T-helper 17 cell (primary cell): Measurements from ENCODE around the gene PPAN. TPM values are rescaled to one million over a fixed set of nuclear protein-coding genes. Genes with fewer than 3 reads are reported as not detected.

ENCODE experiments used
- ATAC-seq: fragments of 150-1000 bp; cut with Tn5 transposase; 2 replicates; pipeline ENCODE4 v1.10.0; 2021; ENCODE audit warnings: mild to moderate bottlenecking, moderate library complexity
- DNase-seq, 3 donors: peaks; one replicate each; pipeline versions ENCODE4 v3.0.0 to v3.0.0-alpha.2; 2020 to 2021
- H3K9me3 ChIP-seq: one replicate; pipeline ENCODE4 v1.7.0; 2013; ENCODE audit warnings: low read length, mild to moderate bottlenecking; ENCODE audit not compliant: control insufficient read depth, poor library complexity, severe bottlenecking
- H3K27ac Mint-ChIP-seq: one replicate; pipeline ENCODE4 v1.8.0; 2022; ENCODE audit warnings: mild to moderate bottlenecking, moderate library complexity, mixed read lengths
- H3K27me3 Mint-ChIP-seq: one replicate; pipeline ENCODE4 v1.8.0; 2022; ENCODE audit warnings: mixed read lengths
- H3K36me3 Mint-ChIP-seq: one replicate; pipeline ENCODE4 v1.8.0; 2022; ENCODE audit warnings: low read depth, mixed read lengths
- H3K4me1 Mint-ChIP-seq: one replicate; pipeline ENCODE4 v1.8.0; 2022; ENCODE audit warnings: mild to moderate bottlenecking, mixed read lengths
- H3K4me3 Mint-ChIP-seq: one replicate; pipeline ENCODE4 v1.8.0; 2022; ENCODE audit warnings: mild to moderate bottlenecking, moderate library complexity, mixed read lengths
- total RNA-seq, 4 donors: library from RNA in 2 of 4; stranded (reverse) in 2 of 4; gene quantifications; one replicate each; pipeline ENCODE4 v1.2.3 and lab custom pipeline; 2022 to 2026

Gene PPAN, protein sequence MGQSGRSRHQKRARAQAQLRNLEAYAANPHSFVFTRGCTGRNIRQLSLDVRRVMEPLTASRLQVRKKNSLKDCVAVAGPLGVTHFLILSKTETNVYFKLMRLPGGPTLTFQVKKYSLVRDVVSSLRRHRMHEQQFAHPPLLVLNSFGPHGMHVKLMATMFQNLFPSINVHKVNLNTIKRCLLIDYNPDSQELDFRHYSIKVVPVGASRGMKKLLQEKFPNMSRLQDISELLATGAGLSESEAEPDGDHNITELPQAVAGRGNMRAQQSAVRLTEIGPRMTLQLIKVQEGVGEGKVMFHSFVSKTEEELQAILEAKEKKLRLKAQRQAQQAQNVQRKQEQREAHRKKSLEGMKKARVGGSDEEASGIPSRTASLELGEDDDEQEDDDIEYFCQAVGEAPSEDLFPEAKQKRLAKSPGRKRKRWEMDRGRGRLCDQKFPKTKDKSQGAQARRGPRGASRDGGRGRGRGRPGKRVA
- total RNA-seq: 10 to 100 TPM; 79.8 to 87.8 TPM
- total RNA-seq (lab: John Stamatoyannopoulos, UW): 9.9 to 15.9 reads per million in 2 donors

DNA sequence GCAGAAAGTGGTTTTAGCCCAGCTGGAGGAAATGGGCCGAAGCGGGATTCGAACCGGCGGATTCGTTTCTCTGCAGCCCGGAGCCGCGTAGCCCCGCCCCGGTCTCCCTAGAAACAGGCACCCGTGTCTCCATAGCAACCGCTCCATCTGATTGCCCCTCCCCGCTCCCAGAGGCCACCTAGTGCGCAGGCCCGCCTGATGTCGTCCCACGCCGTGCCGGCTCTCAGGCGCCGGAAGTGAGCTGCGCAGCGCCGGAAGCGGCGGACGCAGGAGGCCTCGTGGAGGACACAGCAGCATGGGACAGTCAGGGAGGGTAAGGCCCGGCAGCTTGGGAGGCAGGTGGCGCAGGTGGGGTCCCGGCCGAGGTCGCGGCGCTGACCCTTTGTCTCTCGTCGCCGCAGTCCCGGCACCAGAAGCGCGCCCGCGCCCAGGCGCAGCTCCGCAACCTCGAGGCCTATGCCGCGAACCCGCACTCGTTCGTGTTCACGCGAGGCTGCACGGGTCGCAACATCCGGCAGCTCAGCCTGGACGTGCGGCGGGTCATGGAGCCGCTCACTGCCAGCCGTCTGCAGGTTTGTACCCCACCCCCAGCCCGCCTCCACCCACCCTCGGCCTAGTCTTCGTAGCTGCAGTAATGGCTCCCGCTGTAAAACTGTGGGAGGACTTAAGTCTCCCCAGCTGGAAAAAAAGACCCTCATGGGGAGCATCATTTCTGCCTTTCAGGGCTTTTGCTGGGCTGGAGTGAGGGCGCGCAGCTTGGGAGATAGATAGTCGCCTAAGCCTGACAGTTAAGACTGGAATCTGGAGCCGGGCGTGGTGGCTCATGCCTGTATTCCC lies at the start of gene PPAN:
Gene PPAN (plus strand): TSS at position 263 of the 837 bp plus-strand sequence. CDS start 33 bp downstream, at position 296.
- DNase-seq: peak; percentile 93 to 94 (median 93)
- peak; percentile 71 for ATAC-seq
- peak within 1 kb of the TSS; percentile 99 for H3K27ac Mint-ChIP-seq
- peaks cover 7% of the 10 kb centered on the region for H3K36me3 Mint-ChIP-seq
- H3K27me3 Mint-ChIP-seq: no peaks in the 10 kb centered on the region
- no peaks in the 10 kb centered on the region for H3K9me3 ChIP-seq
- H3K4me3 Mint-ChIP-seq: peak within 1 kb of the TSS; percentile 88
- H3K4me1 Mint-ChIP-seq: peaks cover 47% of the 10 kb centered on the region

DNA sequence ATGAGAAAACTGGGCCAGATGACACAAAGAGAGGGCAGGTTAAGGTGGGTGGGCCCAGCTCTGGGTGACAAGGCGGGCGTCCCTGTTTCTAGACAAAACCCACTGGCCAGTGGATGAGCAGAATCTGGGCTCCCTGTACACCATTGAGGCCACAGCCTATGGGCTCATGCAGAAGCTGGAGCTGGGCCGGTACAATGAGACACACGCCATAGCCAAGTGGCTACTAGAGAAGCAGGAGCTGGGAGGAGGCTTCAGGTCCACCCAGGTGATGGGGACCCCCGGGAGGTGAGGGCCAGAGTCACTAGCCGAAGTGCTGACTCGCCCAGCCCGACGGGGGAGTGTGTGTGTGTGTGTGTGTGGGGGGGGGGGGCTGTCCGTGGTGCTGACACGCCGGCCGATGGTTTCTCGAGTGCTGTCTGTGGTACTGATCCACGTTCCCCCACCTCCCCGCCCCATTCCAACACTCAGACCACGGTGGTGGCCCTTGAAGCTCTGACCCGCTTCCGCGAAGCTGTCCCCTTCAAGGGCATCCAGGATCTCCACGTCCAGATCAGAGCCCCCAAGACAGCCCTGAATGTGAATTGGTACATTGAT lies 44.3 kb upstream of the PPAN start:
- no peak overlapping the region for H3K27ac Mint-ChIP-seq
- no peak for ATAC-seq
- H3K27me3 Mint-ChIP-seq: peaks cover 20% of the 10 kb centered on the region
- H3K36me3 Mint-ChIP-seq: no peaks in the 10 kb centered on the region
- H3K9me3 ChIP-seq: no peaks in the 10 kb centered on the region
- H3K4me1 Mint-ChIP-seq: peaks cover 5% of the 10 kb centered on the region
- H3K4me3 Mint-ChIP-seq: no peak overlapping the region
- DNase-seq: no peak

- no peak overlapping the region for H3K27ac Mint-ChIP-seq
- peaks cover 4% of the 10 kb centered on the region for H3K36me3 Mint-ChIP-seq
- H3K4me1 Mint-ChIP-seq: peaks cover 18% of the 10 kb centered on the region
- no peaks in the 10 kb centered on the region for H3K9me3 ChIP-seq
- peaks cover 9% of the 10 kb centered on the region for H3K27me3 Mint-ChIP-seq
- no peak for DNase-seq
- peak; percentile 50 for ATAC-seq
- peak overlapping the region; percentile 73 for H3K4me3 Mint-ChIP-seq
Measured at GRCh38 chr19:10068205-10068604, 38.0 kb upstream of the PPAN start.

DNA sequence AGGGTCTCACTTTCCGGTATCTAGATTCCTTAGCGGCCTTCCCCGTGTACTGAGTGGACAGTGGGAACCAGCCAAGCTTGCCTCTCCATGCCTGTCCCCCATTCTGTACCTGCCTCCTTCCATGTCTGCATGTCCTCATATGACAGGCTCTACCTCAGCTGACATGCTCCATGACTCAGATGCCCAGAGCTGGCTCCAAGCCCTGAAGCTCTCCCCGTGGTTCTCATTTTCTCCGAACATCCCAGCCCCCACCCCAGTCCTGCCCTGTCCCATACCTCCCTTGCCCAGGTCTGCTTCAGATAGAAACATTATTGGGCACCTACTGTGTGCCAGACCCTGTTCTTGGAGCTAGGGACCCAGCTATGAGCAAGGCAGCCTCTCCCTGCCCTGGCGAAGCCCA lies 37.1 kb upstream of the PPAN start:
- peaks cover 3% of the 10 kb centered on the region for H3K9me3 ChIP-seq

DNA sequence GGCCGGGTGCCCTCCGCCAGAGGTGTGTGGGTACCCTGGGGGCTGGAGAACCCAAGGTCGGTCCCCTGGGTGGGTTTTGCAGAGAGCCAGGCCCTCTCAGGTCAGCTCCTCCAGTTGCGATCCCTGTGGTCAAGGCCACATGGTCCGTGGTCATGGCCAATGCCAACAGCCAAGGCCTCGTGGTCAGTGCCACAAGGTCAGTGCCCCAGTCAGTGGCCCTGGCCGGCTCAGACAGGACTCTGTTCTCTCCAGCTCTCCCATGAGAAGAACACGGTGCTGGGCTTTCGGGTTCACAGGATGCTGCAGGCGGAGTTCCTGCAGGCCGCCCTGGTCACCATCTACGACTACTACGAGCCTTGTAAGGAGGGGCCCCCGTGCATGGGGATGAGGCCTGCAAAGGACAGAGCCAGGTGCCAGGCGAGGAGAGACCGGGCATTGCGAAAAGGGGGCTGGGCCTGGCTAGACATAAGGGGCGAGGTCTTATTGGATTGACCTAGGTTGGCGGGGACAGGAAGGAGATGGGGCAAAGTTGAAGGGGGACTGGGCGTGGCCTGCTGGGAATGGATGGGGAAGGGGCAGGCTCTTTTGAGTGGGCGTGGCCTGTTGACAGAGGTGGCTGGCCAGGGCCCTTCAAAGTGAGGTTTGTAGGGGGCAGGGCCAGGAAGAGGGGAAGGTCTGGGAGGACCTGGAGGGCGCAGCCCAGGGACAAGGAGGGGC lies 35.3 kb upstream of the PPAN start:
- no peaks in the 10 kb centered on the region for H3K27me3 Mint-ChIP-seq
- H3K4me3 Mint-ChIP-seq: no peak overlapping the region
- peaks cover 3% of the 10 kb centered on the region for H3K9me3 ChIP-seq
- ATAC-seq (no peak), DNase-seq (no peak)
- peaks cover 4% of the 10 kb centered on the region for H3K36me3 Mint-ChIP-seq
- peaks cover 14% of the 10 kb centered on the region for H3K4me1 Mint-ChIP-seq
- no peak overlapping the region for H3K27ac Mint-ChIP-seq

More for the DNA sequence above, 37.1 kb upstream of the PPAN start:
- ATAC-seq (no peak), DNase-seq (no peak)
- no peak overlapping the region for H3K4me3 Mint-ChIP-seq
- H3K27ac Mint-ChIP-seq: no peak overlapping the region
- peaks cover 4% of the 10 kb centered on the region for H3K36me3 Mint-ChIP-seq
- peaks cover 14% of the 10 kb centered on the region for H3K4me1 Mint-ChIP-seq
- peaks cover under 1% of the 10 kb centered on the region for H3K27me3 Mint-ChIP-seq

GRCh38 chr19:10074153-10074552 lies 32.0 kb upstream of the PPAN start:
- H3K27me3 Mint-ChIP-seq: no peaks in the 10 kb centered on the region
- peaks cover 4% of the 10 kb centered on the region for H3K4me1 Mint-ChIP-seq
- no peak overlapping the region for H3K27ac Mint-ChIP-seq
- peaks cover 3% of the 10 kb centered on the region for H3K9me3 ChIP-seq
- ATAC-seq: peak; percentile 84
- DNase-seq: peak in 1 of 3 donors; percentile 35
- no peak overlapping the region for H3K4me3 Mint-ChIP-seq
- H3K36me3 Mint-ChIP-seq: peaks cover 4% of the 10 kb centered on the region

DNA sequence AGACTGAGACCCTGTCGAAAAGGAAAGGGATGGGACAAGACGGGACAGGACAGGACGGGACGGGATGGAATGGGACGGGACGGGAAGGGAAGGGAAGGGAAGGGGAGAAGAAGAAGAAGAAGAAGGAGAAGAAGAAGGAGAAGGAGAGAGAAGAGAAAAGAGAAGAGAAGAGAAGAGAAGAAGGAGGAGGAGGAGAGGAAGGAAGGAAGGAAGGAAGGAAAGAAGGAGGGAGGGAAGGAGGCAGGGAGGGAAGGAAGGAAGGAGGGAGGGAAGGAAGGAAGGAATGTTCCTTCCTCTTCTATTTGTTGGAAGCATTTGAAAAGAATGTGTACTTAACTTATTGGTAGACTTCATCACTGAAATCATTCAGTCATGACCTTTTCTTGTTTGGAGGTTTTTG lies 29.6 kb upstream of the PPAN start:
- ATAC-seq: no peak
- no peaks in the 10 kb centered on the region for H3K4me1 Mint-ChIP-seq
- no peaks in the 10 kb centered on the region for H3K36me3 Mint-ChIP-seq
- no peak overlapping the region for H3K27ac Mint-ChIP-seq
- no peak overlapping the region for H3K4me3 Mint-ChIP-seq
- no peak for DNase-seq
- H3K9me3 ChIP-seq: peaks cover 3% of the 10 kb centered on the region
- no peaks in the 10 kb centered on the region for H3K27me3 Mint-ChIP-seq

DNA sequence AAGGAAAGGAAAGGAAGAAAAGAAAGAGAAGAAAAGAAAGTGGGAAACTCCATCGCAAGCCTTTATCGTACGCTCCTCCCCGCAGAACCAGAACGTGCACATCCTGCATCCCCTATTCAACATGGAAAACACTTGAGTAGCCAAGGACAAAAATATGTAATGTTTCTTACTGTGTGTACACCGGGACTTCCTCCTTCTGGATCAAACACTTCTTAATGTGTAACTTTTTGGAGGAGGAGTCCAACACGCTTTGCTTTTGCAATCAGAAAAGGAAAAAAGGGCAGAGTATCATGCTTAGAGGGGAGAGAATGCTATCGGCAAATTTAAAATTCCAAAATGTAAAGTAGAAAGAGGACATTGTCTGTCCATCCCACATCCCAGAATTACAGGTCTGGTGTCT lies 27.8 kb upstream of the PPAN start:
- H3K36me3 Mint-ChIP-seq: no peaks in the 10 kb centered on the region
- no peak overlapping the region for H3K4me3 Mint-ChIP-seq
- H3K27me3 Mint-ChIP-seq: no peaks in the 10 kb centered on the region
- no peak for ATAC-seq
- no peak for DNase-seq
- no peaks in the 10 kb centered on the region for H3K4me1 Mint-ChIP-seq
- H3K9me3 ChIP-seq: peaks cover 3% of the 10 kb centered on the region
- H3K27ac Mint-ChIP-seq: no peak overlapping the region

- Mint-ChIP-seq H3K27ac (peak overlapping the region; percentile 34), H3K36me3 (no peaks in the 10 kb centered on the region), H3K4me3 (no peak overlapping the region), H3K27me3 (no peaks in the 10 kb centered on the region), H3K4me1 (no peaks in the 10 kb centered on the region)
- no peak for DNase-seq
- peaks cover under 1% of the 10 kb centered on the region for H3K9me3 ChIP-seq
- ATAC-seq: no peak
Measured at GRCh38 chr19:10079031-10079453, 27.1 kb upstream of the PPAN start.

GRCh38 chr19:10083911-10084310 lies 22.3 kb upstream of the PPAN start:
- Mint-ChIP-seq H3K4me3 (no peak overlapping the region), H3K36me3 (no peaks in the 10 kb centered on the region), H3K27me3 (no peaks in the 10 kb centered on the region), H3K27ac (no peak overlapping the region), H3K4me1 (peaks cover 10% of the 10 kb centered on the region)
- ATAC-seq (no peak), DNase-seq (no peak)
- H3K9me3 ChIP-seq: no peaks in the 10 kb centered on the region

- Mint-ChIP-seq H3K36me3 (no peaks in the 10 kb centered on the region), H3K4me3 (no peak overlapping the region), H3K4me1 (peaks cover 10% of the 10 kb centered on the region), H3K27ac (peak overlapping the region; percentile 21), H3K27me3 (no peaks in the 10 kb centered on the region)
- ATAC-seq: no peak
- no peak for DNase-seq
- H3K9me3 ChIP-seq: no peaks in the 10 kb centered on the region
Measured at GRCh38 chr19:10084803-10085202, 21.4 kb upstream of the PPAN start.

- no peaks in the 10 kb centered on the region for H3K36me3 Mint-ChIP-seq
- peak; percentile 97 for ATAC-seq
- peaks cover 12% of the 10 kb centered on the region for H3K4me1 Mint-ChIP-seq
- H3K9me3 ChIP-seq: no peaks in the 10 kb centered on the region
- H3K27me3 Mint-ChIP-seq: no peaks in the 10 kb centered on the region
- H3K27ac Mint-ChIP-seq: peak within 1 kb of the TSS; percentile 70
- peak; percentile 74 to 86 (median 83) for DNase-seq
- H3K4me3 Mint-ChIP-seq: peak within 1 kb of the TSS; percentile 93
Measured at GRCh38 chr19:10085641-10086590, 20.2 kb upstream of the PPAN start, which contains the start of gene SHFL. Gene SHFL, plus strand, starts transcription at chr19:10086317. Its CDS starts 111 bp downstream, at chr19:10086428.
